Thoracic aorta (tissue), 2 donors: Measurements from ENCODE around the gene REXO4. TPM values are rescaled to one million over a fixed set of nuclear protein-coding genes. Genes with fewer than 3 reads are reported as not detected.
A peak's percentile ranks its signal among the peaks of the same experiment; 100 is the strongest.

Source experiments
- ATAC-seq: fragments of 150-250 bp; one replicate; pipeline ENCODE4 v1.8.0; 2017; ENCODE audit warnings: low read depth; ENCODE audit not compliant: insufficient number of reproducible peaks, low FRiP score
- DNase-seq: peaks from one replicate; pipeline ENCODE4 v3.0.0-alpha.2; 2020; ENCODE audit warnings: low spot score
- H3K27ac ChIP-seq, 2 donors: fragments of 200-600 bp; sonication (generic); 1 replicate in 1 of 2; 2 replicates in 1 of 2; pipeline ENCODE4 v1.5.1; 2016; ENCODE audit warnings: mild to moderate bottlenecking in 2 of 2, moderate library complexity in 2 of 2
- H3K27me3 ChIP-seq: fragments of 200-600 bp; sonication (generic); replicated peaks from 2 replicates; pipeline ENCODE4 v1.6.0; 2016; ENCODE audit warnings: mild to moderate bottlenecking; ENCODE audit not compliant: insufficient read depth
- H3K36me3 ChIP-seq: fragments of 200-600 bp; sonication (generic); one replicate; pipeline ENCODE4 v1.5.1; 2016
- H3K4me1 ChIP-seq, 2 donors: fragments of 200-600 bp; sonication (generic); 1 replicate in 1 of 2; 2 replicates in 1 of 2; pipeline versions ENCODE4 v1.5.1 to v1.6.0; 2016; ENCODE audit warnings: low read depth in 2 of 2, mild to moderate bottlenecking in 1 of 2; ENCODE audit not compliant: control insufficient read depth in 1 of 2
- H3K4me3 ChIP-seq: fragments of 200-600 bp; sonication (generic); 2 replicates; pipeline ENCODE4 v1.5.1; 2016; ENCODE audit warnings: mild to moderate bottlenecking
- H3K9me3 ChIP-seq: fragments of 200-600 bp; sonication (generic); 2 replicates; pipeline ENCODE4 v1.5.1; 2016
- CTCF ChIP-seq: fragments of 200-600 bp; sonication (generic); IDR thresholded peaks from one replicate; pipeline ENCODE4 v1.5.1; 2019; ENCODE audit warnings: antibody characterized with exemption
- total RNA-seq, 2 donors: library from RNA; depleted of rRNA; stranded (reverse); fragments of >200 nt; gene quantifications; one replicate each; pipeline versions ENCODE4 v1.1.0 to v1.2.3, GENCODE V29; 2016

REXO4 gene
- total RNA-seq, 2 donors from 2014 or later, result 7.7 to 18.6 TPM

DNA sequence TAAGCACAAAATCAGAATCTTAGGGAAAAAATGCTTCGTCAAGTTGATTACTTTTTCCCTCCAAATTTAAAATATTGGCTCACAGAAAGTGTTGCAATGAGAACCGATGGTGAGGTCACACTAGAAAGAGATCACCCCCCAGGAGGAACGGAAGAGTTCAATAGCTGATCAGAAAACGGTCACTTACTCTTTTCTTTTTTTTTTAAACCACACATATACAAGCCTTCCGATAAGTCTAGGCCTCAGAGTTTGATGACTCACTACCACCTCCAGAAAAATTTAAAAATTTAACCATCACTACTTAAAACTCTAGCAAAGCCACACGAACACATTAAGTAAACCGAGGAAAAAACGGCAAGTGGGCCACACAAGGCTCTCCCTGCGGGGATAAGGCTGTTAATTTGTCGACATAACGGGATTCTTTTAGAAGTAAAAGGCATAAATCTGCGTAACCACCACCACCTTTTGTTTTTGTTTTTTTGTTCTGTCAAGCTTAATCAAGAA lies 43.1 kb downstream of the REXO4 start:
- peaks cover 33 to 56% of the 10 kb centered on the region in 2 donors for H3K4me1 ChIP-seq
- no peak for ATAC-seq

DNA sequence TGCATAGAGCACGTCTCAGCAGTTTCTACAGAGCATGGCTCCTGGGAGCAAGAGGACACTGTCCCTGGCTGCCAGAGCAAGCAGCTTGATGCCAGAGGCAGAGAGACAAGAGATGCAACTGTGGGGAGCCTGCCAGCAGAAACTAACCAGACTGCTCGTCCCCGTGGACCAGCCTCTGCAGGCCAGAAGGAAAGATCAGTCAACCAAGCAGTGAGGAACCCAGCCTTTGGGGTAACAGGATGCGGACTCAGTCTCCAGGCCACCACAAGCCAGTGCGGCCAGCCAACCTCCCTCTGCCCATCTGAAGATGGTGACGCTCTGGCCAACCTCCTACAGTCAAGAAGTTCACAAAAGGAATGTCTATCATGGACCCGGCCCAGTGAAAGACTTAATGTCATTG lies 45.7 kb downstream of the REXO4 start:
- ATAC-seq, result no peak
- Histone ChIP-seq H3K27ac (no peak overlapping the region), H3K36me3 (peaks cover 5% of the 10 kb centered on the region), H3K27me3 (no peaks in the 10 kb centered on the region), H3K4me1 (peaks cover 33 to 76% of the 10 kb centered on the region in 2 donors), H3K4me3 (peak overlapping the region; percentile 22), H3K9me3 (no peaks in the 10 kb centered on the region)
- no peak for TF ChIP-seq CTCF
- DNase-seq, result no peak

More for the DNA sequence above, 43.1 kb downstream of the REXO4 start:
- H3K36me3 ChIP-seq, result peaks cover 4% of the 10 kb centered on the region
- peak overlapping the region; percentile 90 to 95 for H3K27ac ChIP-seq
- DNase-seq, result no peak
- no peak for TF ChIP-seq CTCF
- no peaks in the 10 kb centered on the region for H3K9me3 ChIP-seq
- no peaks in the 10 kb centered on the region for H3K27me3 ChIP-seq
- H3K4me3 ChIP-seq, result peak overlapping the region; percentile 92

DNA sequence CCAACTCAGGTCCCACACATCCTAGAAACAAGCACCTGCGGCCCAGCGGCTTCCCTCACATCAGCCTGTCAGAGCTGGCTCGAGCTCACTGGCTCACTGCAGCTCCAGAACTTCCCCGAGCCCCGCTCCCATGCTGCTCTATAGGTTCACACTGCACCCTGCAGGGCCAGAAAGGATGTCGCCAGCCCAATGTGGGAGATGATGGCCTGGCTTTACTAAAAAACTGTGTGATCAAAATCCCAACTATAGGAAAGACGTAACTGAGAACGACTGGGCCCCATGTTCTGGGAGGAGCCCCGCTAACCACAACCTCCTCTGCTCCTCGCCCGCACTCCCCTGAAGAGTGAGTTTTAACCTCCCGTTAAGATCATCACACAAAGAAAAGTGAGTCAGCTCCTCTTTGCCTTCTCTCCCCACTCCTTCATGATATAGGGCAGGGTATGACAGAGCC lies 46.5 kb downstream of the REXO4 start:
- H3K9me3 ChIP-seq, result no peaks in the 10 kb centered on the region
- no peak for DNase-seq
- peaks cover 12% of the 10 kb centered on the region for H3K36me3 ChIP-seq
- H3K4me1 ChIP-seq, result peaks cover 27 to 73% of the 10 kb centered on the region in 2 donors
- TF ChIP-seq CTCF, result no peak
- no peaks in the 10 kb centered on the region for H3K27me3 ChIP-seq
- no peak overlapping the region for H3K27ac ChIP-seq
- no peak for ATAC-seq
- peak overlapping the region; percentile 15 for H3K4me3 ChIP-seq

DNA sequence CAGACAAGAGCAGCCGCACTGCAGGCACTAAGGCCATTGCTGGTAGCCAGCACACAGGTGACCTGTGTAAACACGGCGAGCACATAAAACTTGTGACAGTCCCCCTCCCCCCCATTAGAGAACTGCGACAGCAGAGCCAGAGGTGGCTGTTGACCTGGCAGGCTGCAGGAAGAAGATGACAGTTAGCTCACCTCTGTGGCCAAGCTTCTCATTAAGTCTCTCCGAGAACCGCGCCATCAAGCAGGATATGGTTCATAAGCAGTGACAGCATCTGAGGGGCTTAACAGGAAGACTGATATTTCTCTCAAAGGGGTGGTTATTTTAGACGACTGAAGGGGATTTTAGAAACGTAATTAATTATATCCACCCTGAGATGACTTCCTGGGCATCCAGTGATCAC lies 47.1 kb downstream of the REXO4 start:
- no peak overlapping the region for H3K4me3 ChIP-seq
- H3K9me3 ChIP-seq, result no peaks in the 10 kb centered on the region
- ATAC-seq, result no peak
- no peak for TF ChIP-seq CTCF
- peaks cover 18% of the 10 kb centered on the region for H3K36me3 ChIP-seq
- H3K27ac ChIP-seq, result no peak overlapping the region
- DNase-seq, result no peak
- peaks cover 27 to 73% of the 10 kb centered on the region in 2 donors for H3K4me1 ChIP-seq
- no peaks in the 10 kb centered on the region for H3K27me3 ChIP-seq

- DNase-seq (no peak), ATAC-seq (no peak)
- H3K4me1 ChIP-seq, result peaks cover 27 to 72% of the 10 kb centered on the region in 2 donors
- no peak overlapping the region for H3K27ac ChIP-seq
- H3K9me3 ChIP-seq, result no peaks in the 10 kb centered on the region
- no peak for TF ChIP-seq CTCF
- no peaks in the 10 kb centered on the region for H3K27me3 ChIP-seq
- H3K4me3 ChIP-seq, result no peak overlapping the region
- H3K36me3 ChIP-seq, result peaks cover 26% of the 10 kb centered on the region
Measured at GRCh38 chr9:133369933-133370332, 47.9 kb downstream of the REXO4 start.
